ENCODE data around the gene ATG9B.

ATG9B gene

GRCh38 chr7:151039850-151040548 lies 15.7 kb upstream of the ATG9B start:
- TF ChIP-seq, protein P1, sequence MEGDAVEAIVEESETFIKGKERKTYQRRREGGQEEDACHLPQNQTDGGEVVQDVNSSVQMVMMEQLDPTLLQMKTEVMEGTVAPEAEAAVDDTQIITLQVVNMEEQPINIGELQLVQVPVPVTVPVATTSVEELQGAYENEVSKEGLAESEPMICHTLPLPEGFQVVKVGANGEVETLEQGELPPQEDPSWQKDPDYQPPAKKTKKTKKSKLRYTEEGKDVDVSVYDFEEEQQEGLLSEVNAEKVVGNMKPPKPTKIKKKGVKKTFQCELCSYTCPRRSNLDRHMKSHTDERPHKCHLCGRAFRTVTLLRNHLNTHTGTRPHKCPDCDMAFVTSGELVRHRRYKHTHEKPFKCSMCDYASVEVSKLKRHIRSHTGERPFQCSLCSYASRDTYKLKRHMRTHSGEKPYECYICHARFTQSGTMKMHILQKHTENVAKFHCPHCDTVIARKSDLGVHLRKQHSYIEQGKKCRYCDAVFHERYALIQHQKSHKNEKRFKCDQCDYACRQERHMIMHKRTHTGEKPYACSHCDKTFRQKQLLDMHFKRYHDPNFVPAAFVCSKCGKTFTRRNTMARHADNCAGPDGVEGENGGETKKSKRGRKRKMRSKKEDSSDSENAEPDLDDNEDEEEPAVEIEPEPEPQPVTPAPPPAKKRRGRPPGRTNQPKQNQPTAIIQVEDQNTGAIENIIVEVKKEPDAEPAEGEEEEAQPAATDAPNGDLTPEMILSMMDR (IDR thresholded peaks at IDR 0.05; ENCODE audit: control extremely low read depth, extremely low read depth, low read depth, missing control alignments): no peak
- ChIA-PET CTCF (interaction anchor here (1.6 to 2.4 kb wide), 2 partner anchors 21 to 32 kb away, joined by 5 to 9 read pairs; no protein-coding TSS in a partner anchor), POLR2A (no interaction called here)
- DNase-seq (ENCODE audit: extremely low spot score): no peak

DNA sequence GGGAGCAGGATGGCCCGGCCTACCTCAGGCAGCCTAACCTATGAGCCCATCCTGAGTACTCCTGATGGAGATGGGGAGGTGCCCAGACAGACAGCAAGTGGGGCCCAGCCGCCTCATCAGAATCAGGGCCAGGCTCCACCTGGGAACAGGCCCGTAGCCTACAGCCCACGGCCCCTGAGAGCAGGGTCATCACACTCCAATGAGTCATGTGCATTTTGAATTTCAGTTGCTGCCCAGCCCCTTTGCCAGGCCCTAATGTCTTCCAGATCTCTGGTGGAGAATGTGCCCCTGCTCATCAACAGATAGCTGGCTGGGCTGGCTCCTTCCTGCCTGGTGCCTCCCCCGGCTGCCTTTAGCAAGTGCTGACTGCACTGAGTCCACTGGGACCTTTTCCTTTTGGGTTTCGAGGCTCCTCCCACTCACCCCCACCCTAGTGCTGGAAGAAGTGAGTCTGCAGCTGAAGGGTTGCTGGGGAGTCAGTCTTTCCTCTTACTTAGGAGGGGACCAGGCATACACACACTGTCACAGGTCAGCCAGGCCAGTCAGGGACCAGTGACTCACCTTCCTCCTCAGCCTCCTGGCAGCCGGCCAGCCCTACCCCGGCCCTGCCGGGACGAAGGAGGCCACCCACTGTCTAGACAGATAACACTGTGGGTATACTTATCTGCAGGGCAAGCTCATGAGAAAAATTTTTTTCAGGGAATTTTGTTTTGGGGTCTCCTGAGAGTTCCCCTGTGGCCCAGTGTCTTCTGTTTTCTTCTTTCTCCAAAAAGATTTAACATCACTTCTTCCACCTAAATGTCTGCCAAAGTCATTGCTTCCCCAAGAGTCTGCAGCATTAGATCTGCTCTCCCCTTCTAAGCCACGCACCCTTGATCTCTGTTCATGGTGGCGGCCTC lies 14.9 kb upstream of the ATG9B start:
- TF ChIP-seq, protein P1 (IDR thresholded peaks at IDR 0.05; ENCODE audit: control extremely low read depth, extremely low read depth, low read depth, missing control alignments): no peak
- CTCF ChIA-PET: interaction anchor here (1.6 to 3.0 kb wide), 3 partner anchors 11 to 31 kb away, joined by 5 to 10 read pairs (median 9); partner anchors contain the start of gene ABCB8
- peak; percentile 54 for DNase-seq (ENCODE audit: extremely low spot score)
- POLR2A ChIA-PET: no interaction called here

GRCh38 chr7:151035902-151036301 lies 11.6 kb upstream of the ATG9B start:
- TF ChIP-seq, protein P1 (IDR thresholded peaks at IDR 0.05; ENCODE audit: control extremely low read depth, extremely low read depth, low read depth, missing control alignments): no peak
- no peak for DNase-seq (ENCODE audit: extremely low spot score)
- ChIA-PET POLR2A (no interaction called here), CTCF (interaction anchor here (0.8 to 3.0 kb wide), 2 partner anchors 8 to 17 kb away, joined by 3 to 10 read pairs; partner anchors contain the start of gene ABCB8)

DNA sequence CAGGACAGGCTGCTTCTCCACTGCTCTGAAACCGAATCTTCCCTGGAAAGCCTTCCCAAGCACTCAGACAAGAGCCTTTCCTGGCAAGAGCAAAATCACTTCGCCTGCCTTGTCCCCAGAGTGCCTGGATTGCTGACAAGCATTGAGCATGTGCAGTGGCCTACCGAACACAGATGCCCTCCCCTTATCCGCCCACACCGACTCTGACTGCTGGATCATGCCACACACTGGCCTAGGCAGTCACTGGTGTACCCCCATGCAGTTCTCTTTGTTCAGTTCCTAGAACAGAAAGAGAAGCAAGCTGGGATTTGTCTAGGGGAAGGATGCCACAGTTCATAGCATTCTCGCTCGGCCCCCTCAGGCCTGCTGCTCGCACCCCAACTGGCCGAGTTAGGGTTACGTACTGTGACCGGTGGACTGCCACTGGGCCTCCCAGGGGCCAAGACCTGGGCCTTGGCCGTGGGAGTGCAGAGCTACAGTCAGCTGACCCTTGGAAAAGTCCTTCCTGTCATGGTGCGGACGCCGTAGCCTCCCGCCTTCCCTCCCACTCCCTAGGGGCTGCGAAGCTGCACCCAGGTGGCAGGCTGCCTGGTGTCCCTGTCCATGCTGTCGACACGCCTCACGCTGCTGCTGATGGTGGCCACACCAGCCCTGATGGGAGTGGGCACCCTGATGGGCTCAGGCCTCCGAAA lies 10.9 kb upstream of the ATG9B start:
- CTCF ChIA-PET: interaction anchor here (2.7 to 4.5 kb wide), 2 partner anchors 12 to 17 kb away, joined by 7 to 19 read pairs; no protein-coding TSS in a partner anchor
- DNase-seq (ENCODE audit: extremely low spot score): no peak
- POLR2A ChIA-PET: no interaction called here
- TF ChIP-seq, protein P1 (IDR thresholded peaks at IDR 0.05; ENCODE audit: control extremely low read depth, extremely low read depth, low read depth, missing control alignments): no peak

DNA sequence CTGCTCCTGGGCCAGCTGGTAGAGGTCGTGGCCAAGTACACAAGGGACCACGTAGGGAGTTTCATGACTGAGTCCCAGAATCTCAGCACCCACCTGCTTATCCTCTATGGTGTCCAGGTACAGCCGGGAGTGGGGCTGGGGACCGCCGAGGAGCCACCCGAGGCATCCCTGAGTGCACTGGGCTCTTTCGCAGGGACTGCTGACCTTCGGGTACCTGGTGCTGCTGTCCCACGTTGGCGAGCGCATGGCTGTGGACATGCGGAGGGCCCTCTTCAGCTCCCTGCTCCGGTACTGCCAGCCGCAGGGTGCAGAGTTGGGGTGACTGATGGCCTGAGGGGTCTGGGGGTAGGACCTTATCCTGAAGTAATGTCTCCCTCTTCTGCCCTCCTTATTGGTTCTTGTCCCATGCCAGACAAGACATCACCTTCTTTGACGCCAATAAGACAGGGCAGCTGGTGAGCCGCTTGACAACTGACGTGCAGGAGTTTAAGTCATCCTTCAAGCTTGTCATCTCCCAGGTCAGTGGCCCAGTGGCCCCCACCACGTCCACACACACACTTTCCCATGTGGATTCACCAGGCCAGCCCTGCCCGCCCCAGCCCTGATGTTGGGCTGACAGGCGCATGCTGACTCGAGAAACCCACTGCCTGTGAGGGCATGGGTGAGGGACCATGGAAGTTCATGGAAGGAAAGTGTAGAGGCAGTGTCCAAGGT lies 10.2 kb upstream of the ATG9B start:
- TF ChIP-seq, protein P1 (IDR thresholded peaks at IDR 0.05; ENCODE audit: control extremely low read depth, extremely low read depth, low read depth, missing control alignments): no peak
- POLR2A ChIA-PET: no interaction called here
- DNase-seq (ENCODE audit: extremely low spot score): no peak
- CTCF ChIA-PET: interaction anchor here (2.7 to 4.5 kb wide), 2 partner anchors 13 to 16 kb away, joined by 7 to 19 read pairs; no protein-coding TSS in a partner anchor
